K562 (cell line): ENCODE measurements around the gene RRAS. TPM values are rescaled to one million over a fixed set of nuclear protein-coding genes. Genes with fewer than 3 reads are reported as not detected.
A peak's percentile ranks its signal among the peaks of the same experiment; 100 is the strongest.

Experiments used
- BCL6 ChIP-seq: fragments of 250-450 bp; sonication (Bioruptor Pico); IDR thresholded peaks from 2 replicates; pipeline ENCODE4 v1.4.0; 2020
- FOXJ3 ChIP-seq: sonication (generic); formaldehyde crosslinking; IDR thresholded peaks from 2 replicates; pipeline ENCODE4 v1.4.0; 2020; ENCODE audit warnings: mild to moderate bottlenecking, missing genetic modification reagents
- NCOA2 ChIP-seq, 2 experiments: fragments of 450-650 bp; IDR thresholded peaks; 2 replicates each; pipeline ENCODE4 v1.6.1; 2018; ENCODE audit warnings: mild to moderate bottlenecking in 2 of 2, moderate library complexity in 1 of 2; ENCODE audit not compliant: partially characterized antibody in 2 of 2
- SPI1 ChIP-seq: IDR thresholded peaks from 2 replicates; pipeline ENCODE4 v1.6.1; 2011; ENCODE audit warnings: low read depth, low read length, control low read depth, borderline replicate concordance
- TAF1 ChIP-seq: IDR thresholded peaks from 2 replicates; pipeline ENCODE4 v1.6.1; 2011; ENCODE audit warnings: mild to moderate bottlenecking, low read length, moderate library complexity; ENCODE audit not compliant: insufficient read depth, control insufficient read depth, severe bottlenecking; ENCODE audit errors: extremely low read depth
- ZNF3 ChIP-seq: fragments of 250-450 bp; sonication (Bioruptor Pico); IDR thresholded peaks from 2 replicates; pipeline ENCODE4 v1.5.0; 2021; ENCODE audit warnings: mild to moderate bottlenecking, moderate library complexity
- ZNF592 ChIP-seq: fragments of 450-650 bp; IDR thresholded peaks from 2 replicates; pipeline ENCODE4 v1.6.1; 2017; ENCODE audit warnings: antibody characterized with exemption, mild to moderate bottlenecking
- polyA plus RNA-seq, 8 experiments: library from polyadenylated mRNA; depleted of rRNA in 4 of 8; stranded (reverse) in 5 of 8; unstranded in 3 of 8; fragments of >200 nt; fragmentation: Nextera tagmentation in 2 of 8; fragmentation: Illumina TruSeq in 1 of 8; extraction: Ambion mirVana in 2 of 8; extraction: Trizol in 1 of 8; gene quantifications; 2 replicates each; pipeline versions ENCODE4 v1.2.1 to v1.2.3, GENCODE V29; 2011 to 2014; ENCODE audit warnings: inconsistent platforms in 1 of 8, missing spikeins in 1 of 8
- total RNA-seq, 7 experiments: library from RNA; depleted of rRNA in 6 of 7; stranded (reverse); fragments of >200 nt in 6 of 7; fragmentation: Illumina TruSeq in 2 of 7; extraction: Trizol in 2 of 7; gene quantifications; 2 replicates each; pipeline versions ENCODE4 v1.2.1 to v1.2.3, GENCODE V29; 2011 to 2021; ENCODE audit warnings: low replicate concordance in 1 of 7
- TF ChIP-seq, protein P1 (sequence below): fragments of 250-450 bp; sonication (Bioruptor Pico); IDR thresholded peaks from 2 replicates; pipeline ENCODE4 v1.5.0; 2021
- TF ChIP-seq, protein P2 (sequence below): sonication (generic); formaldehyde crosslinking; IDR thresholded peaks from 2 replicates; pipeline ENCODE4 v1.8.1; 2023; ENCODE audit warnings: missing genetic modification reagents, mild to moderate bottlenecking, borderline replicate concordance
- TF ChIP-seq, protein P3 (sequence below): fragments of 250-450 bp; sonication (Bioruptor Pico); IDR thresholded peaks from 2 replicates; pipeline ENCODE4 v1.9.0; 2021; ENCODE audit warnings: mild to moderate bottlenecking
- TF ChIP-seq, protein P4 (sequence below): fragments of 250-450 bp; sonication (Bioruptor Pico); IDR thresholded peaks from 2 replicates; pipeline ENCODE4 v1.4.0; 2020; ENCODE audit warnings: mild to moderate bottlenecking, moderate library complexity
- TF ChIP-seq, protein P5 (sequence below): fragments of 450-650 bp; formaldehyde crosslinking; IDR thresholded peaks from 2 replicates; pipeline ENCODE4 v1.4.0; 2020; ENCODE audit warnings: mild to moderate bottlenecking

The RRAS gene
- total and polyA plus RNA-seq, 9 of the 15 experiments (the other 6 are each of a cell fraction or from before 2014, with no cell fraction given) = 0.70 to 17.3 (median 8.2) TPM

GRCh38 chr19:49590071-49590970 lies 49.6 kb downstream of the RRAS start (continued):
- TF ChIP-seq, protein P1, sequence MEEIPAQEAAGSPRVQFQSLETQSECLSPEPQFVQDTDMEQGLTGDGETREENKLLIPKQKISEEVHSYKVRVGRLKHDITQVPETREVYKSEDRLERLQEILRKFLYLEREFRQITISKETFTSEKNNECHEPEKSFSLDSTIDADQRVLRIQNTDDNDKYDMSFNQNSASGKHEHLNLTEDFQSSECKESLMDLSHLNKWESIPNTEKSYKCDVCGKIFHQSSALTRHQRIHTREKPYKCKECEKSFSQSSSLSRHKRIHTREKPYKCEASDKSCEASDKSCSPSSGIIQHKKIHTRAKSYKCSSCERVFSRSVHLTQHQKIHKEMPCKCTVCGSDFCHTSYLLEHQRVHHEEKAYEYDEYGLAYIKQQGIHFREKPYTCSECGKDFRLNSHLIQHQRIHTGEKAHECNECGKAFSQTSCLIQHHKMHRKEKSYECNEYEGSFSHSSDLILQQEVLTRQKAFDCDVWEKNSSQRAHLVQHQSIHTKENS (CRISPR knock-in tag) = no peak
- no peak for TF ChIP-seq ZNF3 (CRISPR knock-in tag)
- TF ChIP-seq ZNF592 = no peak
- TF ChIP-seq TAF1 = peak; percentile 87
- no peak for TF ChIP-seq NCOA2 (IDR thresholded peaks at IDR 0.05; ENCODE audit: partially characterized antibody in 2 of 2)
- no peak for TF ChIP-seq SPI1
- TF ChIP-seq BCL6 (CRISPR knock-in tag) = no peak
- TF ChIP-seq, protein P2, sequence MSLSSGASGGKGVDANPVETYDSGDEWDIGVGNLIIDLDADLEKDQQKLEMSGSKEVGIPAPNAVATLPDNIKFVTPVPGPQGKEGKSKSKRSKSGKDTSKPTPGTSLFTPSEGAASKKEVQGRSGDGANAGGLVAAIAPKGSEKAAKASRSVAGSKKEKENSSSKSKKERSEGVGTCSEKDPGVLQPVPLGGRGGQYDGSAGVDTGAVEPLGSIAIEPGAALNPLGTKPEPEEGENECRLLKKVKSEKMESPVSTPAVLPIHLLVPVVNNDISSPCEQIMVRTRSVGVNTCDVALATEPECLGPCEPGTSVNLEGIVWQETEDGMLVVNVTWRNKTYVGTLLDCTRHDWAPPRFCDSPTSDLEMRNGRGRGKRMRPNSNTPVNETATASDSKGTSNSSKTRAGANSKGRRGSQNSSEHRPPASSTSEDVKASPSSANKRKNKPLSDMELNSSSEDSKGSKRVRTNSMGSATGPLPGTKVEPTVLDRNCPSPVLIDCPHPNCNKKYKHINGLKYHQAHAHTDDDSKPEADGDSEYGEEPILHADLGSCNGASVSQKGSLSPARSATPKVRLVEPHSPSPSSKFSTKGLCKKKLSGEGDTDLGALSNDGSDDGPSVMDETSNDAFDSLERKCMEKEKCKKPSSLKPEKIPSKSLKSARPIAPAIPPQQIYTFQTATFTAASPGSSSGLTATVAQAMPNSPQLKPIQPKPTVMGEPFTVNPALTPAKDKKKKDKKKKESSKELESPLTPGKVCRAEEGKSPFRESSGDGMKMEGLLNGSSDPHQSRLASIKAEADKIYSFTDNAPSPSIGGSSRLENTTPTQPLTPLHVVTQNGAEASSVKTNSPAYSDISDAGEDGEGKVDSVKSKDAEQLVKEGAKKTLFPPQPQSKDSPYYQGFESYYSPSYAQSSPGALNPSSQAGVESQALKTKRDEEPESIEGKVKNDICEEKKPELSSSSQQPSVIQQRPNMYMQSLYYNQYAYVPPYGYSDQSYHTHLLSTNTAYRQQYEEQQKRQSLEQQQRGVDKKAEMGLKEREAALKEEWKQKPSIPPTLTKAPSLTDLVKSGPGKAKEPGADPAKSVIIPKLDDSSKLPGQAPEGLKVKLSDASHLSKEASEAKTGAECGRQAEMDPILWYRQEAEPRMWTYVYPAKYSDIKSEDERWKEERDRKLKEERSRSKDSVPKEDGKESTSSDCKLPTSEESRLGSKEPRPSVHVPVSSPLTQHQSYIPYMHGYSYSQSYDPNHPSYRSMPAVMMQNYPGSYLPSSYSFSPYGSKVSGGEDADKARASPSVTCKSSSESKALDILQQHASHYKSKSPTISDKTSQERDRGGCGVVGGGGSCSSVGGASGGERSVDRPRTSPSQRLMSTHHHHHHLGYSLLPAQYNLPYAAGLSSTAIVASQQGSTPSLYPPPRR (CRISPR knock-in tag) = no peak
- no peak for TF ChIP-seq FOXJ3
- TF ChIP-seq, protein P3, sequence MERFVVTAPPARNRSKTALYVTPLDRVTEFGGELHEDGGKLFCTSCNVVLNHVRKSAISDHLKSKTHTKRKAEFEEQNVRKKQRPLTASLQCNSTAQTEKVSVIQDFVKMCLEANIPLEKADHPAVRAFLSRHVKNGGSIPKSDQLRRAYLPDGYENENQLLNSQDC = no peak
- TF ChIP-seq, protein P4, sequence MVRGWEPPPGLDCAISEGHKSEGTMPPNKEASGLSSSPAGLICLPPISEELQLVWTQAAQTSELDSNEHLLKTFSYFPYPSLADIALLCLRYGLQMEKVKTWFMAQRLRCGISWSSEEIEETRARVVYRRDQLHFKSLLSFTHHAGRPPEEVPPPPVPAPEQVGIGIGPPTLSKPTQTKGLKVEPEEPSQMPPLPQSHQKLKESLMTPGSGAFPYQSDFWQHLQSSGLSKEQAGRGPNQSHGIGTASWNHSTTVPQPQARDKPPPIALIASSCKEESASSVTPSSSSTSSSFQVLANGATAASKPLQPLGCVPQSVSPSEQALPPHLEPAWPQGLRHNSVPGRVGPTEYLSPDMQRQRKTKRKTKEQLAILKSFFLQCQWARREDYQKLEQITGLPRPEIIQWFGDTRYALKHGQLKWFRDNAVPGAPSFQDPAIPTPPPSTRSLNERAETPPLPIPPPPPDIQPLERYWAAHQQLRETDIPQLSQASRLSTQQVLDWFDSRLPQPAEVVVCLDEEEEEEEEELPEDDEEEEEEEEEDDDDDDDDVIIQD = no peak
- TF ChIP-seq, protein P5, sequence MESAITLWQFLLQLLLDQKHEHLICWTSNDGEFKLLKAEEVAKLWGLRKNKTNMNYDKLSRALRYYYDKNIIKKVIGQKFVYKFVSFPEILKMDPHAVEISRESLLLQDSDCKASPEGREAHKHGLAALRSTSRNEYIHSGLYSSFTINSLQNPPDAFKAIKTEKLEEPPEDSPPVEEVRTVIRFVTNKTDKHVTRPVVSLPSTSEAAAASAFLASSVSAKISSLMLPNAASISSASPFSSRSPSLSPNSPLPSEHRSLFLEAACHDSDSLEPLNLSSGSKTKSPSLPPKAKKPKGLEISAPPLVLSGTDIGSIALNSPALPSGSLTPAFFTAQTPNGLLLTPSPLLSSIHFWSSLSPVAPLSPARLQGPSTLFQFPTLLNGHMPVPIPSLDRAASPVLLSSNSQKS (CRISPR knock-in tag) = no peak
